ENCODE results near the gene SLC37A2. TPM values are rescaled to one million over a fixed set of nuclear protein-coding genes. Genes with fewer than 3 reads are reported as not detected.
A peak's percentile ranks its signal among the peaks of the same experiment; 100 is the strongest.

The SLC37A2 gene
- total RNA-seq, 1 experiment from 2014 or later: 11.8 TPM

- no peak for DNase-seq (ENCODE audit: low read depth)
These were observed 45.4 kb downstream of the SLC37A2 start for GRCh38 chr11:125108469-125108868.

- peak; percentile 13 for DNase-seq (ENCODE audit: low read depth)
These were observed 47.4 kb downstream of the SLC37A2 start for GRCh38 chr11:125110506-125110905.

GRCh38 chr11:125111001-125111342 is 47.9 kb downstream of the SLC37A2 start:
- DNase-seq (ENCODE audit: low read depth): peak; percentile 34

- peak; percentile 99 for DNase-seq (ENCODE audit: low read depth)
These were observed 48.5 kb downstream of the SLC37A2 start, which contains the start of gene TMEM218 for GRCh38 chr11:125111343-125112207. TSS of gene TMEM218 (minus strand) at chr11:125111626. CDS start at chr11:125102241, 9,385 bp downstream.

GRCh38 chr11:125112208-125112604 is 49.1 kb downstream of the SLC37A2 start:
- no peak for DNase-seq (ENCODE audit: low read depth)

- DNase-seq (ENCODE audit: low read depth): no peak
These were observed 51.4 kb downstream of the SLC37A2 start for GRCh38 chr11:125114518-125114917.

- DNase-seq (ENCODE audit: low read depth): no peak
These were observed 54.3 kb downstream of the SLC37A2 start for GRCh38 chr11:125117429-125117828.

GRCh38 chr11:125123194-125123946 is 60.3 kb downstream of the SLC37A2 start:
- DNase-seq (ENCODE audit: low read depth): no peak

GRCh38 chr11:125123947-125124617 is 61.0 kb downstream of the SLC37A2 start:
- peak; percentile 77 for DNase-seq (ENCODE audit: low read depth)

GRCh38 chr11:125124618-125124992 is 61.5 kb downstream of the SLC37A2 start:
- no peak for DNase-seq (ENCODE audit: low read depth)

- DNase-seq (ENCODE audit: low read depth): peak; percentile 15
These were observed 65.3 kb downstream of the SLC37A2 start for GRCh38 chr11:125128450-125128849.

- no peak for DNase-seq (ENCODE audit: low read depth)
These were observed 66.3 kb downstream of the SLC37A2 start for GRCh38 chr11:125129316-125129993.

GRCh38 chr11:125132071-125132470 is 69.0 kb downstream of the SLC37A2 start:
- DNase-seq (ENCODE audit: low read depth): no peak

GRCh38 chr11:125132596-125132995 is 69.5 kb downstream of the SLC37A2 start:
- no peak for DNase-seq (ENCODE audit: low read depth)

GRCh38 chr11:125136001-125136400 is 72.9 kb downstream of the SLC37A2 start:
- DNase-seq (ENCODE audit: low read depth): no peak

- DNase-seq (ENCODE audit: low read depth): no peak
These were observed 75.9 kb downstream of the SLC37A2 start for GRCh38 chr11:125138966-125139365.

- no peak for DNase-seq (ENCODE audit: low read depth)
These were observed 76.7 kb downstream of the SLC37A2 start for GRCh38 chr11:125139778-125140177.
